ENCODE data around the gene TMEM243.
"Not testable (repeated sequence)": the region's sequence is repeated elsewhere in the genome, so short reads cannot be mapped to it uniquely, and the experiment has no call there.

The TMEM243 gene

GRCh38 chr7:87210506-87210905 lies 9.0 kb downstream of the TMEM243 start:
- no peak for DNase-seq (ENCODE audit: low spot score)

- no peak for DNase-seq (ENCODE audit: low spot score)
Observed at GRCh38 chr7:87209295-87209924, 10.1 kb downstream of the TMEM243 start.

DNA sequence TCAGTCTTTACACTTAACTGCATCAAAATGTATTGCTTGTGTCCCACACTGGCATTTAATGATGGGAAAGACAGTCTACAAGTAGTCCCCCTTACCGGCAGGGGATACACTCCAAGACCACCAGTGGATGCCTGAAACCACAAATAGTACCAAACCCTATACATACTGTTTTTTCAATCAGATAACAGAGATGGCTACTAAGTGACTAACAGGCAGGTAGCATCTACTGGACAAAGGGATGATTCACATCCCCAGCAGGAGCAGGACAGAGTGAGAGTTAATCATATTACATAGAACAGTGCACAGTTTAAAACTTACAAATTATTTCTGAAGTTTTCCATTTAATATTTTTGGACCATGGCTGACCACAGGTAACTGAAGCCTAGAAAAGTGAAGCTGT lies 13.2 kb downstream of the TMEM243 start:
- DNase-seq (ENCODE audit: low spot score): no peak

DNA sequence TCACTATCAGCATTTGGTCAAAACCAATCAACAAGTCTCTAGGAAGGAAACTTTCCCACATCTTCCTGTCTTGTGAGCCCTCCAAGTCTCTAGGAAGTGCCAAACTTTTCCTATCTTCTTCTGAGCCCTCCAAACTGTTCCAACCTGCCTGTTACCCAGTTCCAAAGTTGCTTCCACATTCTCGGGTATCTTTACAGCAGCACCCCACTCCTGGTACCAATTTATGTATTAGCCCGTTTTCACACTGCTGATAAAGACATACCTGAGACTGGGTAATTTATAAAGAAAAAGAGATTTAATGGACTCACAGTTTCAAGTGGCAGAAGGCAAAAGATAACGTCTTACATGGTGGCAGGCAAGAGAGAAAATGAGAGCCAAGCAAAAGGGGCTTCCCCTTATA lies 13.8 kb downstream of the TMEM243 start:
- DNase-seq (ENCODE audit: low spot score): not testable (repeated sequence)

GRCh38 chr7:87204933-87205332 lies 14.6 kb downstream of the TMEM243 start:
- DNase-seq (ENCODE audit: low spot score): no peak

GRCh38 chr7:87203929-87204328 lies 15.6 kb downstream of the TMEM243 start:
- DNase-seq (ENCODE audit: low spot score): not testable (repeated sequence)

DNA sequence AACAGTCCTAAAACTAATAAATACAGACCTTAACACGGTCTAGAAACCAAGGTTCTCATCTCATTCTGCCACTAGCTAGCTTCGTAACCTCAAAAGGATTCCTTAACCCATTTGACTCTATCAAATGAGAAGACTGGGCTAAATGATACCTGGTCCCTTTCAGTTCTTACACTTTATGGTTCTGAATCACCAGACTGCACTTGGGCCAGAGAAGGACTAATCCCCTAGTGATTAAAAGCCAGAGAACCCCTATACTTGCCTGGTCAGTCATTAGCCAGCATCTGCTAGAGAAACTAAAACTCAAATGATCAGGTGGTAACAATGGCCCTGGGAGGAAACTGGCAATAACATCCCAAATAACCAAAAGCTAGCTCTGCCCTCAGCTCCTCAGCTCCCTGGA lies 16.8 kb downstream of the TMEM243 start:
- no peak for DNase-seq (ENCODE audit: low spot score)

- no peak for DNase-seq (ENCODE audit: low spot score)
Observed at GRCh38 chr7:87202208-87202607, 17.3 kb downstream of the TMEM243 start.

- no peak for DNase-seq (ENCODE audit: low spot score)
Observed at GRCh38 chr7:87199700-87200450, 19.7 kb downstream of the TMEM243 start.

GRCh38 chr7:87199241-87199640 lies 20.3 kb downstream of the TMEM243 start:
- no peak for DNase-seq (ENCODE audit: low spot score)

DNA sequence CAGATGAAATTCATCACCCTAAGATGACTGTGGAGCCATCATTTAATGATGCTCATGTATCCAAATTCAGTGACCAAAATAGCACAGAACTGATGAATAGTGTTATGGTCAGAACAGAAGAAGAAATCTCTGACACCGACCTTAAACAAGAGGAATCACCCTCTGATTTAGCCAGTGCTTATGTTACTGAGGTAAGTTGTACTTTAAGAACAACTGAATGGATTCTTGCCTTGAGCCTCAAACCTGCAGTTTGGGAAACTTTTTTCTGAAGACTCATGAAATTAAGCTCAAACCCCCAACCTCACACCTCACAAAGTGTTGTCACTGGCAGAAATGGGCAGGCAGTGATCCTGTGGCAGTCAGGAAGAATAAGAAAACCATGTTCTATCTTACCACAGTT lies 25.6 kb downstream of the TMEM243 start:
- DNase-seq (ENCODE audit: low spot score): no peak

GRCh38 chr7:87192784-87193487 lies 26.6 kb downstream of the TMEM243 start:
- no peak for DNase-seq (ENCODE audit: low spot score)

DNA sequence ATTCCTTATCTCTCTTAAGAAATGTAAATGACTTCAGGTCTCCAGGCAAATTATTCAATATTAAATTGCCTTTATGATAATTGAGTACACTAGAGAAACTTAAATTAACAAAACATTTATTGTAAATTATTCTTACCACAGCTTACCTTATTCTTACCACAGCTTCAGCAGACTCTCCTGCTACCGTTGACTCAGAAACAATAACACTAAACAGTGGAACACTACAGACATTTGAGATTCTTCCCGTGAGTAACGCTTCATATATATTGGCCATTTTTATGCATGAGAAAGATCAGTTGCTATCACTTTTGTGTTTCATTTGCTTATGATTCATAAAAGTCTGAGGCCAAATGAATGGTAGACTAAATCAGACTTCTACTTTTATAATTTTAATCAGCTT lies 28.7 kb downstream of the TMEM243 start:
- DNase-seq (ENCODE audit: low spot score): no peak

DNA sequence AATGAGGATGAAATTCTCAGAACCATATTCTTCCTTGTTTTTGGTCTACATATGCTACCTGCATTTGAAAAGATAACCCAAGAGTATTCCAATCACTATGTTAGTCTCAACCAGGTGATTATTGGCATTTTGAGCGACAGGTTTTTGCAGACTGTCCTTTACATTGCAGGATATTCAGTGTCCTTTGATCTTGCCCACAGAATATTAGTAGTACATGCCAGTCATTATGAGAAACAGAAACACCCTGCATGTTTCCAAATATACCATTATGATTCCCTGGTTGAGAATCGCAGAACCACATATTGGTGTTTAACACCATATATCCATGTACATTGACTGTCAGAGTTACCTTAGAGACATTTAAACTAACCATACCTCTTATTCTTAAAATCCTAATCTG lies 30.6 kb downstream of the TMEM243 start:
- DNase-seq (ENCODE audit: low spot score): no peak

DNA sequence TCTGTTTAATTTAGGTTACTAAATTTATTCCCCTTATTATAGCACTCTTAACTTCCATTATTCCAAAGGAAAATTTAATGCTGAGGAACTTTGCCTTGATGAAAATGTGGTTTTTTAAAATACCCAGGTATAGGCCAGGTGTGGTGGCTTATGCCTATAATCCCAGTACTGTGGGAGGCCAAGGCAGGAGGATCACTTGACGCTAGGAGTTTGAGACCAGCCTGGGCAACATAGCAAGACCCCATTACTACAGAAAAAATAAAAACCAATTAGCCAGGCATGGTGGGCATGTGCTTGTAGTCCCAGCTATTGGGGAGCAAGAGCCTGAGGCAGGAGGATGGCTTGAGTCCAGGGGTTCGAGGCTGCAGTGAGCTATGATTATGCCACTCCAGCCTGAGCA lies 32.4 kb downstream of the TMEM243 start:
- DNase-seq (ENCODE audit: low spot score): no peak

GRCh38 chr7:87179180-87179579 lies 40.4 kb downstream of the TMEM243 start:
- no peak for DNase-seq (ENCODE audit: low spot score)

DNA sequence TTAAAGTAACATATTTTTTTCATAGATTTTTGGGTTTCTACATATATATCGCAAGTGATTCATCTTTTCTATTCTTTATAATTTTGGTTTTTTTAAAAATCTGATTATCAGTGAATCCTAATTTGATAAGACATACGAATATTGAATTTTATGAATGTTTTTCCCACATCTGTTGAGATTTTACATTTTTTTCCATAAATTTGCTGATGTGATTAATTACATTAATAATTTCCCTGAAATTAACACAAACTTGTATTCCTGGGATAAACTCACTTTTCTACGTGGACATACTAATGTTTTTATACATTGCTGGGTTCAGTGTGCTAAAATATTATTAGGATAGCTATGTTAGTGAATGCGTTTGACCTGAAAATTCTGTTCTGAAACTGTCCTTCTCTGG lies 41.2 kb downstream of the TMEM243 start:
- DNase-seq (ENCODE audit: low spot score): no peak

- no peak for DNase-seq (ENCODE audit: low spot score)
Observed at GRCh38 chr7:87173471-87173870, 46.1 kb downstream of the TMEM243 start.

GRCh38 chr7:87171282-87171934 lies 48.1 kb downstream of the TMEM243 start:
- DNase-seq (ENCODE audit: low spot score): no peak

DNA sequence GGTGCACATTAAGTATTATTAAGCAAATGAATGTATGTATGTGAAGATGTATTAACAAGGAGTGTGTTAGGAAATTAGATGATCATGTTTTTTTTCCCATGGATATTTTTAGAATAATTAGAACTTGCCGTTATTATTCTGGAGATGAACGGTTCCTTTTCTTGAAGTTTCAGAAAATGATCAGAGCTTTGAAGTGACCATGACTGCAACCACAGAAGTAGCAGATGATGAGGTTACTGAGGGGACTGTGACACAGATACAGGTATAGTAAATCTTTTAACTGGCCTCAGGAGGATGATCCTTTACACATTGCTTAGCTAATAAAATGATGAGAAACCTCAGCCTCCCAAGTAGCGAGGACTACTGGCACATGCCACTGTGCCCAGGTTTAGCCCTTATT lies 48.7 kb downstream of the TMEM243 start:
- no peak for DNase-seq (ENCODE audit: low spot score)

GRCh38 chr7:87164433-87164832 lies 55.1 kb downstream of the TMEM243 start:
- no peak for DNase-seq (ENCODE audit: low spot score)

- DNase-seq (ENCODE audit: low spot score): no peak
Observed at GRCh38 chr7:87159538-87159937, 60.0 kb downstream of the TMEM243 start.

DNA sequence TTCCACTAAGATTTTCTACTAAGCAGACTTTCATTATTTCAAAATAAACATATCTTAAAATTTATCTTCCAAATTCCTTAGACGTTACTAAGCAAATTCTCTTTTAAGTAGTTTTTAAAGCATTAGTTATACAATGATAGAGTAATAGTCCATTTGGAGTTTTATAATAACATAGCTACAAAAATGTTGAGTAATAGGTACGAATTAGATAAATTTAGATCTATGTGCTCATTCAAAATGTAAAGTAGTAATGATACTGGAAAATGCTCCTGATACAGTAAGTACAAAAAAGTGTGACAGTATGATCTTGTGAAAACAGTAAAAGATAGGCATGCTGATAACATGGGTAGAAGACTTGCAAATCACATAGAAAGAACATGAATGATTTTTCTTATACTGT lies 62.8 kb downstream of the TMEM243 start:
- no peak for DNase-seq (ENCODE audit: low spot score)

Measured in COLO829 (cell line).